HG03095 (cell line): ENCODE measurements around the gene FBXL20.

ENCODE experiments used
- ATAC-seq: cut with Tn5 transposase; IDR thresholded peaks from one replicate; pipeline ENCODE4 v1.9.1; 2021; ENCODE audit warnings: moderate library complexity; ENCODE audit not compliant: unreplicated experiment

Gene FBXL20

DNA sequence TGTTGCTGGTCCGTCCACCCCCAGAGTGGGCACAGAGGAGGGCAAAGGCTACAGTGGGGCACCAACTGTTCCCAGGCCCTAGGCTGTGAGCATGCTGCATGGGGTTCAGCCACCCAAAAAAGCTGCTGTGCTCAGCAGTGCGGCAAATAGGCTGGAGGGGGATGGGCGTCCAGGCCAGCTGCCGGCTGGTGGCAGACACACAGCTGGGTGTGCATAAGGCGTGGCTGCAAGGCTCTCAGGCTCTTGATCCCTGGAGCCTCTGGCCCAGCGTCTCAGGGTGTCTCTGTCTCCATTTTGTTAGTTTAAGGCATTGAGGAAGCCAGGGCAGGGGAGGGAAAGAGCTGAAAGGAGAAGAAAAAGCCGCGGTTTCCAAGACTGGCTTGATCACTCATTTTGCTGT lies 192.5 kb downstream of the FBXL20 start:
- ATAC-seq: no peak

DNA sequence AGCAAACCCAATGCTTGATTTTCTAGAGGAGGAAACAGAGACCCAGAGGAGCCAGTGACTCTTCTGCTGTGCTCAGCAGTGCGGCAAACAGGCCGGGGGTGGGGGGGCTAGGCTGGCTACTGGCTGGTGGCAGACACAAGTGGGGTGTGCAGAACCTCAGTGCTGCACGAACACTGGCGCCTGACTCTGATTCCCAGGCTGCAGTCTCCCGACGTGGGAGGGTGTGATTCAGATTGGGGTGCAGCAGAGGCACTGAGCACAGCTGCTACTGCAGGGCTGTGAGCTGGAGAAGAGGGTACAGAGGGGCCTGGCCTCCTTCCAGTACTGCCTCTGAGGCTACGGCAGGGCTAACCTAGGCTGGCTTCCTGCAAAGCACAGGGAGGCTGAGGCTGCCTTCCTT lies 193.3 kb downstream of the FBXL20 start:
- no peak for ATAC-seq

DNA sequence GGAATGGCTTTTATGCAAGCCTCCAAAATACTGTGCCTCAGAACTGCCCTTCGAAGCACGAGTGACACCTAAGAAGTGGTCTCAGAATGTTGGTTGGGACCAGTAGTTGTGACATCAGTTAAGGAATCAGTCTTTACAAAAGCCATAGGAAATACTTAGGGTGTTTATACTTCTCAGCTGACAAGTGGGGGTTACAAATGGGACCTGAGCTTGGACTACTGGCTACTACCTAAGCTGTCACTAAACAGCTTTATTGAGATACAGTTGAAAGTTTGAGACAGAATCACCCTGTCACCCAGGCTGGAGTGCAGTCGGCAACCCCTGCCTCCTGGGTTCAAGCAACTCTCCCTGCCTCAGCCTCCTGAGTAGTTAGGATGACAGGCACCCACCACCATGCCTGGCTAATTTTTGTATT lies 196.3 kb downstream of the FBXL20 start:
- no peak for ATAC-seq

GRCh38 chr17:39204245-39204644 lies 197.2 kb downstream of the FBXL20 start:
- ATAC-seq: no peak
